NCI-H1105 treated with DMSO at 0.1 percent for 48 hours (cell line): Measurements from ENCODE around the gene MCEE.
"Not testable (repeated sequence)": the region's sequence is repeated elsewhere in the genome, so short reads cannot be mapped to it uniquely, and the experiment has no call there.

ENCODE experiments used
- DNase-seq: peaks from one replicate; lab custom pipeline; 2025; lab: John Stamatoyannopoulos, UW

The MCEE gene

DNA sequence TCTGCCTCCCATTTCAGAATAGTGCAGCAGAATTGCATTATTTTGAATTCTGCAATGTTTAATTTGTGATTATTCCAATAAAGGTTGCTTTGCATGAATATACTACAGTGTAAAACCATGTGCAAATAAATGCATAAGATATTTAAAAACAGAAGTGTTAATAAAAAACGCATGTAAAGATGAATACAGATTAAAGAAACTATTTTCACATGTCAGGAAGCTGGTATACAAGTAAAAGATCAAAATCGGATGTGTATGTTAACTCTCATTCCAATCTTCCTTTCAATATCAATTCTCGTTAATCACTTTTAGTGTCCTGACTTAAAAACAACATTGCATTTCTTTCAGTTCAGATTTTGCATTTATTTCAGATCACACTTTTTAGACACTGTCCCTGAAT is 3.1 kb downstream of the MCEE start:
- DNase-seq = no peak

DNA sequence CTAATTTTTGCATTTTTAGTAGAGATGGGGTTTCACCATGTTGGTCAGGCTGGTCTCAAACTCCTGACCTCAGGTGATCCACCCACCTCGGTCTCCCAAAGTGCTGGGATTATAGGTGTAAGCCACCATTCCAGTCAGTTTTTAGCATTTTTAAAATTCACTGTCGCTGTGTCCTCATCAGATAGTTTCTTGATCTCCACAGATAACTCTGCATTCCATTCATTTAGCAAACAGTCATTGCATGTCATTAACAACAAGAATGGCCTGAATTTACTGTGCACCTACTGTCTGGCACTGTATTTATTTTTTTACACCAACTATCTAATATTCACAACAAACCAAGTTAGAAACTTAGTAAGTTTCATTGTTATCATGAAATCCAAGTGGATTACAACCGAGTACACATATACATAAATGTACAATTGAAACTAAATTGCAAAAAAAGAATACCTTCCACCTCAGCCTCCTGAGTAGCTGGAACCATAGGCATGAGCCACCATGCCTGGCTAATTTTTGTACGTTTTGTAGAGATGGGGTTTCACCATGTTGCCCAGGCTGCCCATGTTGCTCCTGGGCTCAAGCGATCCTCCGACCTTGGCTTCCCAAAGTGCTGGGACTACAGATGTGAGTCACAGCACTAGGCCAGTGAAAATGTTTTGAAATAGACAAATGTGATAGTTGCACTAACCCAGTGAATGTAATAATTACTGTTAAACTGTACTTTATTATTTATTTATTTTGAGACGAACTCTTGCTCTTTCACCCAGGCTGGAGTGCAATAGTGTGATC is 4.3 kb downstream of the MCEE start:
- no peak for DNase-seq

DNA sequence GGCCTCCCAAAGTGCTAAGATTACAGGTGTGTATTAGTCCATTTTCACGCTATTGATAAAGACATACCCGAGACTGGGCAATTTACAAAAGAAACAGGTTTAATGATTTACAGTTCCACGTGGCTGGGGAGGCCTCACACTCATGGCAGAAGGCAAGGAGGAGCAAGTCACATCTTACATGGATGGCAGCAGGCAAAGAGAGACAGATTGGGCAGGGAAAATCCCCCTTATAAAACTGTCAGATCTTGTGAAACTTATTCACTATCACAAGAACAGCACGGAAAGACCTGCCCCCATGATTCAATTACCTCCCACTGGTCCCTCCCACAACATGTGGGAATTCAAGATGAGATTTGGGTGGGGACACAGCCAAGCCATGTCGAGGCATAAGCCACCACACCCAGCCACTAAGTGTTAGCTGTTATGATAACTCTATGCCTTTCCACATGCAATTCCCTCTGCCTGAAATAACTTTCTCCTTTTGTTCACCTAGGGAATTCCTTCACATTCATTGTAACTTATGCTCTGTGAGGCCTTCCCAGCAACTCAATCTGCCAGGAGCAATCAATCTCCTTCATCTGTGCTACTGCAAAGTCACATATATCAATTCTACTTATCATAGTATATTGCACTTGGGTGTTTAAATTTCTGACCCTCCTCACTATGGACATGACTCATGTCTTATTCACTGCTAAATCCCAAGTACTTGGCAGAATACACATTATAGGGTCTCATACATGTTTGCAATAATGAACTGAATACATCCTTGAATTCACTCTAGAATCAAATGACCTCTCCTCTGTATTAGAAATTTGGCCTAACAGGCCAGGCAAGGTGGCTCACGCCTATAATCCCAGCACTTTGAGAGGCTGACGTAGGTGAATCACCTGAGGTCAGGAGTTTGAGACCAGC is 7.4 kb downstream of the MCEE start:
- no peak for DNase-seq

DNA sequence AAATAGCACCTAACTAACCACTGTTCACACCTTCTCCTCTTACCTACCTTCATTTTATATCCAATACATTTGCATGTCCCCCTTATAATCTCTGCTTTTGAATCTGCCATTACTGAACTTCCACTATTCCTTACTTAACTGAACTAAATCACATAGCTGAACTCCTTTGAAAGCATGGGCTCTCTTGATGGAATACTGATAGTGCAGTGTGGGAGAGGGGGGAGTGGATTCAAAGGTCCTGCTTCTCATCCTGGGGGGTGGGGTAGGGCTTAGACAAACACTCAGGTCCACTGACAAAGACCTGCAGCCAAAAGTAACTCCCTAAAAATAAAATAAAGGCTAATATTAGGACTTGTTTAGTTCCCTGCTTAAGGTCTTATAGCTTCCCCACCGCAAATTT is 8.6 kb downstream of the MCEE start:
- DNase-seq = no peak

DNA sequence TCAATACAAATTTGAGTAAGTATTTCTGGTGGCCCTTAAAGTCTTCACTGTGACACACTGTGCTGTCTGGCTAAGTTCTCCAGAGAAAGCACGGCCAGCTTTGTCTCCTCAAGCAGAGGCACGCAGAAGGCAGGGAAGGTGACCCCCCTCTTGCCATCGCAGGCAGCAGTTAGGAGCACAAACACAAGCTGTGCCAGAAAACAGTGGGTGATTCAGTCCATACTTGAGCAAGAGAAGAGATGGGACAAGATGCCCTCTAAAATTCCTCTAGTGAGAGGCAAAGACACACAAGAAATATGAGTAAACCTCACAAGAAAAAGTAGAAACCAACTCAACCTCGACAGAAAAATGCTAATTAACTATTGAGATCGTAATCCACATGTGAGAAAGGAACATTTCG is 9.8 kb downstream of the MCEE start:
- no peak for DNase-seq

DNA sequence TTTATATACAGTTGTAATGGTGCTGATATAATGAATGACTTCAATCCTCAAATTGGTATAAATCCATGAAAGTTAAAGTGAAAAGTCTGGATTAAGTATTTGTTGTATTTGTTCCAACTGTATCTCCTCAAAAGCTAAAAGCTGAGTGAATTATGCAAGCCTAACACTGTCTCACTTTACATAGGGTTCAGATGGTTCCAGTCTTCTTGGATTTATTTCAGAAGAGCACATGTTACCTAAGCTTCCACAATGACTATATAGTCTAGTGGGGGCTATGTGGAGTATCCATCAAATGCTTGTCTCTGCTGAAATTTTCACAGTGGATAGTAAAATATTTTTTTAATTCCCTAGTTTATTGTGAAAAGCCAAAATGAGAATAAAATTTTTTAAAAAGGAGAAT is 13.0 kb downstream of the MCEE start:
- DNase-seq = no peak

DNA sequence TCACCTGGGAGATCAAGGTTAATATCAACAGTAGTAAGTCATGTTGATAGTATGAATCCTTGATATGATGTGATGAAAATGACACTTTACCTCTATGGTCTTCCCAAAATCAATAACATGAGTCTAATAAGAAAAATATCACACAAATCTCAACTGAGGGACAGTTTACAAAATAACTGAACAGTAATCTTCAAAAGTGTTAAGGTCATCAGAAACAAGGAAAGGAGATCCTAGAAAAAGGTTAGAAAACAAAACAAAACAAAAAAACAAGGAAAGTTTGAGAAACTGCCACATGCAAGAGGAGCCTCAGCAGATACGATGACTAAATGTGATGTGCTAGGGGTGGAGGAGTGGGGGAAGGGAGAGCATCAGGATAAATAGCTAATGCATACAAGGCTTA is 16.2 kb downstream of the MCEE start:
- no peak for DNase-seq

DNA sequence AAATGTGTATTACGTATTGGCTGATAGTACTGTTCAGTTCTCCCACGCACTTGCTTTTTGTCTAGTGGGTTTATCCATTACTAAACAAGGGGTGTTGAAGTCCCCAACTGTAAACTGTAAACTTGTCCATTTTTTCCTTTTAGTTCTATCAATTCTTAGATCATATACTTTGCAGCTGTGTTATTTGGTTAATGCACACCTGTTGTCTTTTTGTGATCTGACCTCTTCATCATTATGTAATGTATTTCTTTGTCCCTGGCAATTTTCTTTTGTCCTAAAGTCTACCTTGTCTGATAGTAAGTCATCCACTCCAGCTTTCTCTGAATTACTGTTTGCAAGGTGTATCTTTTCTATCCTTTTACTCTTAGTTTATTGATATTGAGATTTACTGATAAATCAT is 21.9 kb downstream of the MCEE start:
- no peak for DNase-seq

DNA sequence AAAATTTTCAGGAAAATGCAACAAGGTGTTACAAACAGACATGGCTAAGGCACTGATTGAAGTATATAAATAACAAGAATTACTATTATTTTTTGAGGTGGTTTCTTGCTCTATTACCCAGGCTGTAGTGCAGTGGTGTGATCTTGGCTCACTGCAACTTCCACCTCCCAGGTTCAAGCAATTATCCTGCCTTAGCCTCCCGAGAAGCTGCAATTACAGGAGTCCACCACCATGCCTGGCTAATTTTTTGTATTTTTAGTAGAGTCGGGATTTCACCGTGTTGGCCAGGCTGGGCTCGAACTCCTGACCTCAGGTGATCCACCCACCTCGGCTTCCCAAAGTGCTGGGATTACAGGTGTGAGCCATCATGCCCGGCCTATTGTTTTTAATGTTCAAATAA is 23.6 kb downstream of the MCEE start:
- not testable (repeated sequence) for DNase-seq

DNA sequence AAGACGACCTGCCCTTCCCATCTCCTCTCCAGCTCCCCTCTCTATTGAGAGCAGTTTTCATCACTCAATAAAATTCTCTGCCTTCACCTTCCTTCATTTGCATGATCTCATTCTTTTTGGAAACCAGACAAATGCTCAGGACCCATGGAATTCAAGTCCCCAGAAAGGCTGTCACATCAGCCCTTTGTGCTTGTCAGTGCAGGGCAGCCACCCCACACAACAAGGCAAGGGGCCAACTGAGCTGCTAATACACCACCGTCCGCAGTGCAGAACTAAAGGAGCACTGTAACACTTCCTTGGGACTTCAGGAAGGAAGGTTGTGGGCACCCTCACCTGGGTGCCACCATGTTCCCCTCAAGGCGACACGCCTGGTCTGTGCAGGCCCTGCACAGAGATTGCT is 26.2 kb downstream of the MCEE start:
- DNase-seq = no peak

DNA sequence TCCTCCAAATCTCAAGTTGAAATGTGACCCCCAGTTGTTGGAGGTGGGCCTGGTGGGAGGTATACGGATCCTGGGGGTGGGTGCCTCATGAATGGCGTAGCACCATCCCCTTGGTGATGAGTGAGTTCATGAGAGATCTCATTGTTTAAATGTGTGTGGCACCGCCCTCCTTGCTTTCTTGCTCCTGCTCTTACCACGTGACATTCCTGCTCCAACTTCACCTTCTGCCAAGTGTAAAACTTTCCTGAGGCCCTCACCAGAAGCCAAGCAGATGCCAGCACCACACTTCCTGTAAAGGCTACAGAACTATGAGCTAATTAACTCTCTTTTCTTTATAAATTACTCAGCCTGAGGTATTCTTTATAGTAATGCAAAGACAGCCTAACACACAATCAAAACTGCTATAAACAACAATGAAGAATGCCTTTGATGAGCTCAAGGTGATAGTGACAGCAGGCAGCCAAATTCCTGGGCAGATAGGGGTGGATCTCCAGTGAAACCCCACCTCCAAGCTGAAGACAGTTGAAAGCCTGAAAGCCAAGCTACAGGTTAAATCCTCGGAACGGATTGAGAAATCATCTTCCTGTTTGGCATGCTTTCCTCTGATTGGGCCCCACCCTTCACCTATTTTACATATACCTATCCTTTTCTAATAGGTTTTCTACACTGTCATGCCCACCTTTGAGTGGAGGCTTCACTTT is 26.9 kb downstream of the MCEE start:
- DNase-seq = no peak

DNA sequence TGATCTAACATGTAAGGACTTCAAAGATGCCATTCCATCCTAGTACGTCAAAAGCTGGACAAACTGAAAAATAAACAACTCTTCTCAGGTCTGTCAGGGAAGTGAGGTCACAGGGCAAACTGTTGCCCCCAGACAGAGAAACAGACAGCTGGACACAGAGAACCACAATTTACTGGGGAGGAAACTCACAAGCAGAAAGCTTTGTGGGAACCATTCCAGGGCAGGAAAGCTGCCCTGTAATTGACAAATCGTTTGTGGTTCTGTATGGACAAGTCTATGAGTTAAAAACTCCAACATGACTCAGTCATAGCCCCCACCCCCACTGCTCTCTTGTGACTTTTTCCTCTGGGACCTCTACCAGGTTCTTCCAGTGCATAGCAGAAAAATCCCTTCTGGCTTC is 28.4 kb downstream of the MCEE start:
- DNase-seq = no peak

DNA sequence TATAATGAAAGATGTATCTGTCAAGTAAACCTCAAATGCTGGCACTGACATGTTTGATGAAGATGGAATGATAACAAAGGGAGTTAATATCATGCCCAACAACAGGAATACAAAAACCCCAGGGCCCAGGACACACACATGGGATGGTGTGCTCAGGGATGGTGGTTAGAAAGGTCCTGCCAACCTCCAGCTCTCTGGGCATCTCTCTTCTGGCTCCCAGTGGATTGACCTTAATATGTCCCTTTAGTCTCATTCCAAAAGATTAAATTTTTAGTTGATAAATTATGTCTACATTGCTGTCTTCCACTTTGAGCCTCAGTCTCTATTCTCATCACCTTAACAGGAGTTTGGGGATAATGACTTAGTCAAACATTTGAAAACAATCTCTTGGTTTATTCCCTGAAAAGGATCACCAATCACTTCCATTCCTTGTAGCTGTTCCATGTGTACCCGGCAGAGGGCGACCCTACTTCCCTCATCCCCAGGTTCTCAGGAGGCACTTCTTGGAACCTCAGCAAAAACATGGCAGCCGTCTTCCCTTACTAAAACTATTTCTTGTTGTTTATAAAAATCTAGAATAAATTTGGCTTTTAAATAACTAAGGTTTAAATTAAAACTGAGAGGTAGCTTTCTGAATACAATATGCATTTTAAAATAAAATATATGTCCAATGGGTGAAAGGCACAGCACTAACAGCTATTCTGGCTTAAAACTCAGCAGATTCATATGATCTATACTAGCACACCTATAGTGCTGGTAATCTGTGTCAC is 29.6 kb downstream of the MCEE start:
- peak; percentile 66 for DNase-seq

DNA sequence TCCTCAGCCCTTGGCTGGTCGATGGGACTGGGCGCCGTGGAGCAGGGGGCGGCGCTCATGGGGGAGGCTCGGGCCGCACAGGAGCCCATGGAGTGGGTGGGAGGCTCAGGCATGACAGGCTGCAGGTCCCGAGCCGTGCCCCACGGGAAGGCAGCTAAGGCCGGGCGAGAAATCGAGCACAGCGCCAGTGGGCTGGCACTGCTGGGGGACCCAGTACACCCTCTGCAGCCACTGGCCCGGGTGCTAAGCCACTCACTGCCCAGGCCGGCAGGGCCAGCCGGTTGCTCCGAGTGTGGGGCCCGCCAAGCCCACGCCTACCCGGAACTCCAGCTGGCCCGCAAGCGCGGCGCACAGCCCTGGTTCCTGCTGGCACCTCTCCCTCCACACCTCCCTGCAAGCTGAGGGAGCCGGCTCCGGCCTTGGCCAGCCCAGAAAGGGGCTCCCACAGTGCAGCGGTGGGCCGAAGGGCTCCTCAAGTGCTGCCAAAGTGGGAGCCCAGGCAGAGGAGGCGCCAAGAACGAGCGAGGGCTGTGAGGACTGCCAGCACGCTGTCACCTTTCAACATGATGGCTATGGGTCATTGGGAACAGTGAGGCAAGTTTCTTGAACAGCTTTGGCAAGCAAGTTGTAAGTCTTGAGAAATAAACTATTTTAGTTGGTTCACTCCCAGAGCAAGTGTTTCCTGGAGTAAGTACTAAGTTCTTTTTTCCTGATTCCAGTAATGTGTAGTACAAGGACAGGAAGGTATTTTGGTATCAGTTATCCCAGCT is 37.4 kb downstream of the MCEE start:
- DNase-seq = not testable (repeated sequence)

DNA sequence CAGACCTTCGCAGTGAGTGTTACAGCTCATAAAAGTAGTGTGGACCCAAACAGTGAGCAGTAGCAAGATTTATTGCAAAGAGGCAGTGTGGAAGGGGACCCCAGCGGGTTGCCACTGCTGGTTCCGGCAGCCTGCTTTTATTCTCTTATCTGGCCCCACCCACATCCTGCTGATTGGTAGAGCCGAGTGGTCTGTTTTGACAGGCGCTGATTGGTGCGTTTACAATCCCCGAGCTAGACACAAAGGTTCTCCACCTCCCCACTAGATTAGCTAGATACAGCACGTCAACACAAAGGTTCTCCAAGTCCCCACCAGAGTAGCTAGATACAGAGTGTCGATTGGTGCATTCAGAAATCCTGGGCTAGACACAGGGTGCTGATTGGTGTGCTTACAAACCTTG is 38.2 kb downstream of the MCEE start:
- DNase-seq = not testable (repeated sequence)

DNA sequence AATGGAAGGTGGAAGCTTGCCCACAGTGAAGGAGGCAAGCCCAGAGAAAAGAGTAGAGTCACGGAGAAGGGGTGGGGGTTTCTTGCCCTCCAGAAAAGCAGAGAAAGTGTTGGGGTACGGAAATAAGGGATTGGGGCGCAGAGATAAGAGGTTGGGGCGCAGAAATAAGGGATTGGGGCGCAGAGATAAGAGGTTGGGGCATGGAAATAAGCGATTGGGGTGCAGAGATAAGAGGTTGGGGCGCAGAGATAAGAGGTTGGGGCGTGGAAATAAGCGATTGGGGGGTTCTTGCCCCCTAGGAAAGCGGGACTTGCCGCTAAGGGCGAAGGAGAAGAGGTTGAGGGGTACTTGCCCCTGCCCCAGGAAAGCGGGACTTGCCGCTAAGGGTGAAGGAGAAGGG is 40.6 kb downstream of the MCEE start:
- DNase-seq = not testable (repeated sequence)

DNA sequence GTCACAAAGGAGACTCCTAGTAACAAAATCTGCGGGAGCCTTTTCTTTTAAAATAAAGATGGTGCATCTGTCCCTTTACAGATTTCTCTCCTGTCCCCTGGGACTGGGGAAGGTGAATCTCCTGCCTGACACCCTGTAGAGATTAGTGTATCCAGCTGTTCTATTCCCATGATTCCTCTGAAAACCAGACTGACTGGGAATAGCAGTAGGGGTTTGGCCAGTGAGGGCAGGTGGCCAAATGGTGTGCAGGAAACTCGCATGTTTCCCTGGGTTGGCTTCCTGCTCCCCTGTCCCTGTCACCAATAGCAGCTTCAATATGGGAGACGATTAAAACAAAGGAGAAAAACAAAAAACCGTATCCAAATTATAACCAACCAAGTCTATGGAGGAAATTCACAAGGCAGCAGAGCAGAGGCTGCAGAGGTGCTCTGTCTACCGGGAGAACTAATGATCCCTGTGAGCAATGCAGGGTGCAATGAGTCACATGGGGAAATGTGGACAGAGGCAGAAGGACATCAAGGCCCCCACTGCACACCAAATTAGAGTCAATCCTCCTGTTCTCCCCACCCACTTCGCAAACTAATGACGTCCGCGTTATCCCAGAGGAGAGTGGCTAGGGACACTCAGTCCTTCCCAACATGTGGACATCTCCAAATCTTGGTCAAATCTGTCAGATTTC is 44.6 kb downstream of the MCEE start:
- not testable (repeated sequence) for DNase-seq

DNA sequence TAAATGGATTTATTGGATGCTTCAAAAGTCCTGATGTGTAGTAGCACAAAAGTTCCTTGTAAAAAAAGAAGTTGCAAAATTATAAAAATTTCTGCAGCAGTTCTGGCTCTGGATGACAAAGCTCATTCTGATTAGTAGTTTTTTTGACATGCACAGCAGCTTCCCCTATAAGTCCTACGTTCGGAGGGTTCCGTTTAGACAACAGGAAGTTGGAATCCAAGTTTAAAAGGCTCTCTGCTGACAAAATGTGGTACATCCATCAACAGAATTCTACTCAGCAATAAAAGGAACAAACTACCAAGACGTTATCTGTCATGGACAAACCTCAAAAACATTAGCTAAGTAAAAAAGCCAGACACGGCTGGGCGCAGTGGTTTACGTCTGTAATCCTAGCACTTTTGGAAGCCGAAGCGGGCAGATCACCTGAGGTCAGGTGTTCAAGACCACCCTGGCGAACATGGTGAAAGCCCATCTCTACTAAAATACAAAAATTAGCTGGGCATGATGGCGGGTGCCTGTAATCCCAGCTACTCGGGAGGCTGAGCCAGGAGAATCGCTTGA is 46.2 kb downstream of the MCEE start:
- not testable (repeated sequence) for DNase-seq

DNA sequence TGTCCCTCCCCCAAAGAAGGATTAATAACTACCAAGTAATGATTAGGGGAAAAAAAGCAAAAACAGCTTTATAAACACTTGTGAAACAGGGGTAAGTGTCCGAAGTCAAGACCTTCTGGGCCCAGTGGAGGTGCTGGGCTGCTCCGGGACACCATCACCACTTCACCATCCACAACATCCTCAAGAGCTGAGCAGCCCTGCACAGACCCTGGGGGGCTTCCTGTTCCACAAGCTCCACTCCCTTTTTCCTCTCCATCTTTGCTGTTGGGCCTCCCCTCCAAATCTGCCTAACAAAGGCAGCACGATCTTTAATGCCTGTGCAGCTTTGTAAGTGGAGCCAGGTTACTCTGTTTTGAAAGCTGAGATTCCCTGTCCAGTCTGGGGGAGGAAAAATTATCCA is 46.7 kb downstream of the MCEE start:
- not testable (repeated sequence) for DNase-seq
